ENCODE data around the gene USP36.

- TF ChIP-seq TCF12 (IDR thresholded peaks at IDR 0.05; ENCODE audit: low read depth) (no peak), REST (IDR thresholded peaks at IDR 0.05; ENCODE audit: low read depth) (no peak), FOXM1 (IDR thresholded peaks at IDR 0.05; ENCODE audit: borderline replicate concordance, low read depth) (no peak), RAD21 (IDR thresholded peaks at IDR 0.05; ENCODE audit: low read depth) (no peak), MAX (IDR thresholded peaks at IDR 0.05) (no peak), USF1 (IDR thresholded peaks at IDR 0.05) (no peak)
These were observed 159 bp downstream of the USP36 start for GRCh38 chr17:78840530-78840779.

Data from Ishikawa (cell line).